HL-60/S4 treated with retinoic acid at 250 ng/mL for 4 days and 3 days (cell line): ENCODE measurements around the gene ACSL6.

ENCODE experiments used
- in situ Hi-C: fragments of 300-500 bp; cut with MboI; formaldehyde crosslinking; loops from 2 replicates; pipeline ENCODE4 v1.7.0; 2022; ENCODE audit warnings: low sequenced_read_pairs

The ACSL6 gene

GRCh38 chr5:132017738-132018625 lies 6.5 kb upstream of the ACSL6 start:
- in situ Hi-C loops = loop anchor here (25.0 kb wide), 1 partner anchor 406 kb away; no protein-coding TSS in a partner anchor

- in situ Hi-C loops = loop anchor here (25.0 kb wide), 1 partner anchor 405 kb away; no protein-coding TSS in a partner anchor
Measured at GRCh38 chr5:132017316-132017715, 5.9 kb upstream of the ACSL6 start.

- in situ Hi-C loops = loop anchor here (25.0 kb wide), 1 partner anchor 404 kb away; no protein-coding TSS in a partner anchor
Measured at GRCh38 chr5:132016721-132017250, 5.3 kb upstream of the ACSL6 start.

GRCh38 chr5:132013711-132014110 lies 2.3 kb upstream of the ACSL6 start:
- in situ Hi-C loops = loop anchor here (25.0 kb wide), 1 partner anchor 401 kb away; no protein-coding TSS in a partner anchor

GRCh38 chr5:132013006-132013689 lies 1.7 kb upstream of the ACSL6 start:
- in situ Hi-C loops = loop anchor here (25.0 kb wide), 1 partner anchor 401 kb away; no protein-coding TSS in a partner anchor

- in situ Hi-C loops = loop anchor here (25.0 kb wide), 1 partner anchor 400 kb away; no protein-coding TSS in a partner anchor
Measured at GRCh38 chr5:132012371-132013005, 1.0 kb upstream of the ACSL6 start.

GRCh38 chr5:132010989-132011621 lies 353 bp downstream of the ACSL6 start:
- in situ Hi-C loops = loop anchor here (25.0 kb wide), 1 partner anchor 399 kb away; no protein-coding TSS in a partner anchor

- in situ Hi-C loops = loop anchor here (25.0 kb wide), 1 partner anchor 398 kb away; no protein-coding TSS in a partner anchor
Measured at GRCh38 chr5:132010645-132010988, 841 bp downstream of the ACSL6 start.

GRCh38 chr5:132009706-132010405 lies 1.6 kb downstream of the ACSL6 start:
- in situ Hi-C loops = loop anchor here (25.0 kb wide), 1 partner anchor 398 kb away; no protein-coding TSS in a partner anchor

- in situ Hi-C loops = loop anchor here (25.0 kb wide), 1 partner anchor 397 kb away; no protein-coding TSS in a partner anchor
Measured at GRCh38 chr5:132008961-132009680, 2.3 kb downstream of the ACSL6 start.

GRCh38 chr5:132008163-132008473 lies 3.3 kb downstream of the ACSL6 start:
- in situ Hi-C loops = loop anchor here (25.0 kb wide), 1 partner anchor 396 kb away; no protein-coding TSS in a partner anchor

GRCh38 chr5:132007399-132008162 lies 3.9 kb downstream of the ACSL6 start:
- in situ Hi-C loops = loop anchor here (25.0 kb wide), 1 partner anchor 395 kb away; no protein-coding TSS in a partner anchor

- in situ Hi-C loops = loop anchor here (25.0 kb wide), 1 partner anchor 394 kb away; no protein-coding TSS in a partner anchor
Measured at GRCh38 chr5:132006331-132007120, 4.9 kb downstream of the ACSL6 start.

- in situ Hi-C loops = loop anchor here (25.0 kb wide), 1 partner anchor 393 kb away; no protein-coding TSS in a partner anchor
Measured at GRCh38 chr5:132005591-132005990, 5.9 kb downstream of the ACSL6 start.

- in situ Hi-C loops = loop anchor here (25.0 kb wide), 1 partner anchor 392 kb away; no protein-coding TSS in a partner anchor
Measured at GRCh38 chr5:132003982-132004381, 7.5 kb downstream of the ACSL6 start.

- in situ Hi-C loops = loop anchor here (25.0 kb wide), 1 partner anchor 391 kb away; no protein-coding TSS in a partner anchor
Measured at GRCh38 chr5:132003170-132003744, 8.2 kb downstream of the ACSL6 start.

- in situ Hi-C loops = loop anchor here (25.0 kb wide), 1 partner anchor 390 kb away; no protein-coding TSS in a partner anchor
Measured at GRCh38 chr5:132002757-132003156, 8.7 kb downstream of the ACSL6 start.
